Loucy (cell line): ENCODE data around the gene LHFPL6.

Experiments used
- CTCF ChIP-seq: fragments of 200-600 bp; sonication (generic); conservative IDR thresholded peaks from 2 replicates; pipeline ENCODE4 v1.5.1; 2014; ENCODE audit warnings: mild to moderate bottlenecking, antibody characterized with exemption, low read length
- EZH2phosphoT487 ChIP-seq: fragments of 200-600 bp; IDR thresholded peaks from 2 replicates; pipeline ENCODE4 v1.6.1; 2018; ENCODE audit warnings: antibody characterized with exemption, mild to moderate bottlenecking, moderate library complexity, borderline replicate concordance

DNA sequence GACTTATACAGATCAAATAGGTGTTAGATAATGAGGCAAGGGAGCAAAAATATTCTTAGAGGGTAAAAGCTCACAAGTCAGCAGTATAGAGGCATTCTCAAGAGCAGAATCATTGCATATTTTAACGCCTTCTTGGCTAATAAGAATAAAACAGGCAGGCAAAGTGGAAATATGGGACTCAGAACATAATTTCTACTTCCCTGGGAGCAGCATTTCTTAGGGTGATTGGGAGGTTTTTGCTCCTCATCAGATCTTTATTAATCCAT lies 39.6 kb downstream of the LHFPL6 start:
- no peak for TF ChIP-seq CTCF
- no peak for TF ChIP-seq EZH2phosphoT487
